Caki2 (cell line): ENCODE data around the gene DNM1. TPM values are rescaled to one million over a fixed set of nuclear protein-coding genes. Genes with fewer than 3 reads are reported as not detected.

Experiments
- DNase-seq: peaks from one replicate; pipeline ENCODE4 v3.0.0-alpha.2; 2015; ENCODE audit warnings: low read depth
- in situ Hi-C: cut with HindIII; loops from 2 replicates; pipeline ENCODE4 v1.10.0; 2016; ENCODE audit warnings: low sequenced_read_pairs, low pct_unique_long_range_greater_than_20kb, mixed read lengths
- total RNA-seq: library from RNA; depleted of rRNA; stranded (reverse); fragments of >200 nt; shearing (Covaris generic); gene quantifications from 2 replicates; pipeline ENCODE4 v1.2.3, GENCODE V29; 2014; ENCODE audit warnings: low replicate concordance

Gene DNM1
- total RNA-seq, 1 experiment from 2014 or later: 22.3 TPM

DNA sequence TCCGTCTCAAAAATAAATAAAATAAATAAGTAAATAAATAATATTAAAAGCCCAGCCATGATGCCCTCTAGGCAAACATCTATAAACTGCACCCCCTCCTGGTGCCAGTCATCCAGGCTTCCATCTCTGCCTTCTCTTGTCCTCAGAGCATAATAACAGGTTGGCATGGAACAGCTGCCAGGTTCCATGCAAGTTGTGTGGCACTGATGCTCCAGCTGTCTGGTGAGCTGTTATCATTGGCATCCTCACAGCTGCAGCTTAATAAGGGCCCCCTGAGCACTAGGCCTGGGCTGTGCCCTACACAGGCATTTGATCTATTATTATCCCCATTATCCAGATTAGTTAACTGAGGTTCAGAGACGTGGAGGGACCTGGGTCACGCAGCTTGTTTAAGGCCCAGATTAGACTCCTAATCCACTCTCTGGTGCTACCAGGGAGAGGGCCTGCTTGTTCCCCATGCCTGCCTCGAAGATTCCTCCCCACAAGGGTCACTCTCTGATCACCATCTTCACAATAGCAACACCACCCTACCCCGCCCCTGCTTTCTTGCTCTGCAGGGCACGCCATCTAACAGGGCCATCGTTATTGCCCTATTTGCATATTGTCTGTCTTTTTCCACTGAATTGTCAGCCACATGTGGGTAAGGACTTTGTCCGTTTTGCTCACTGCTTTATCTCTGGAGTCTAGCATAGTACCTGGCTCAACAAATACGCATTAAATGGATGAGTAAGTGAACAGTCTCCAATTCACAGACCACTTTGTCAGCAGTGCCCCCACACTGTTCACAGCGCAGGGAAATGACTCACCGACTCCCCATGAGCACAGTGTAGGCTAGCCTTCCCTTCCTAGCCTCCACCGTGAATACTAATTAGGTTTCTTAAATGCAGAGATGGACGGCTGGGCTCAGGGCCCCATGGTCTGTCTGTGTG lies 1.5 kb upstream of the DNM1 start:
- in situ Hi-C loops: no loop called here
- DNase-seq: no peak

DNA sequence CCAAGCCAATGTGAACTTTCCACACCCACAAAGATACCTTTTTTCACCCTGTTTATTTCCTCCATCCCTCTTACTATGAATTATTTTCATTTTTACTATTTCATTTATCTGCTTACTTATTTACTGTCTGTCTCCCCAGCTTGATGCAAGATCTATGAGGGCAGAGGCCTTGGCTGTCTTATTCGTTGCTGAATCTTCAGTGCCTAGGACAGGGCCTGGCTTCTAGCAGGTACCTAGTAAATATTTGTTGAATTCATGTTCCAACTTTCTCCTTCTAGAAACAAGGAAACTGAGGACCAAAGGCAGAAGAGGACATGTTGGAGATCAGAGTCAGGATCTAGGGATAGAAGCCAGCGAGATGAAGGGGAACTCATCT lies 543 bp upstream of the DNM1 start:
- in situ Hi-C loops: no loop called here

DNA sequence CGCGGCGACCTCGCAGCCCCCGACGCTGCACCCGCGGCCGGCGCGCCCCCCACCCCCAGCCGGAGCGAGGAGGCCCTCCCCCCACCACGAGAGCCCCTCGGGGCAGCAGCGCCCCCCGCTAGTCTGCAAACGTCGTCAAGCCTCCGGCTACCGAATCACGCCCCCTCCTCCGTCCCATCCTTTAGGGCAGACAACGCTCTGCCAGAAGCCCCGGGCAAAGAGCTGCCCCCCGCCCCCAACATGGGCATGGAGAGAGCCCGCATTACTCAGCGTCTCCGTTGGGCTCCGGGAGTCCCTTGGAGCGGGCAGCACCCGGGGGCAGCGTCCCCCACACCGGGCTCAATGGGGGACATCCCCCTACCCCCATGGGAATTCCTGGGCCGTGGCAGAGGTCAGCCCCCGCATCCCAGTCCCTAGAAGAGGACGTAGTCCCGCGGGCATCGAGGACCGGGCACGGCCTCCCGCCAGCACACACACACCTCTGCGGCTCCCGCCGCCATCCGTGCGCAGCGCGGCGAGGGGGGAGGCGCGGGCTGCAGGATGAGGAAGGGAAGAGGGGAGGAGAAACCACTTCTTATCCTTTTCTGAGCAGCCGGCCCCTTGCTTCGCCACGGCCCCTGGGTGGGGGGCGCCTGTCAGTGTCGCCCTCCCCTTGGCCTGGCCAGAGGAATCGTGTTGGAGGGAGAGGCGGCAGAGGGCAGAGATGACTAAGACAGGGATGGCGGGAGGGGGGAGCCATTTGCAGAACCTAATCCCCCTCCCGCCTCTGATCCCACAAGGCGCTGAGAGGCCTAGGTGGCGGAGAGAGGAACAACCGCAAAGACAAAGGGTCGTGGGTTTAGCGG lies 750 bp downstream of the DNM1 start:
- peak; percentile 81 for DNase-seq

More for the DNA sequence above, 543 bp upstream of the DNM1 start:
- DNase-seq: no peak

DNA sequence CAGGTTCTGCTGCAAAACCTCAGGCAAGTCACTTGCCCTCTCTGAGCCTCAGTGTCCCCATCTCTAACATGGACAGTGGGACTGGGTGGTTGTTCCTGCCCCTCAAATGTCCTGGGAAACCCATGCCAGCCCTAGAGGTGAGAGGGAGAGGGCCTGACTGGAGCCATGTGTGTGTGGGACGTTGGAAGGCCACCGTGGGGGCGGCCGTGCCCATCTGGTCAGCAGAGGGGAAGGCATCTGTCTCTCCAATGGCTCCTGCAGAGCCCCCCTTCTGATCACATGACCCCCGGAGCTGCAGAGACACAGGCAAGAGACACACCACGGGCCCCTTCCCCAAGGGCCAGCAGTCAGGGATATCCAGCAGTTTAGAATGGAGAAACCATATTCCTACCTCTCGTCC lies 1.7 kb downstream of the DNM1 start:
- no peak for DNase-seq
- in situ Hi-C loops: no loop called here

More for the DNA sequence above, 750 bp downstream of the DNM1 start:
- in situ Hi-C loops: no loop called here

DNA sequence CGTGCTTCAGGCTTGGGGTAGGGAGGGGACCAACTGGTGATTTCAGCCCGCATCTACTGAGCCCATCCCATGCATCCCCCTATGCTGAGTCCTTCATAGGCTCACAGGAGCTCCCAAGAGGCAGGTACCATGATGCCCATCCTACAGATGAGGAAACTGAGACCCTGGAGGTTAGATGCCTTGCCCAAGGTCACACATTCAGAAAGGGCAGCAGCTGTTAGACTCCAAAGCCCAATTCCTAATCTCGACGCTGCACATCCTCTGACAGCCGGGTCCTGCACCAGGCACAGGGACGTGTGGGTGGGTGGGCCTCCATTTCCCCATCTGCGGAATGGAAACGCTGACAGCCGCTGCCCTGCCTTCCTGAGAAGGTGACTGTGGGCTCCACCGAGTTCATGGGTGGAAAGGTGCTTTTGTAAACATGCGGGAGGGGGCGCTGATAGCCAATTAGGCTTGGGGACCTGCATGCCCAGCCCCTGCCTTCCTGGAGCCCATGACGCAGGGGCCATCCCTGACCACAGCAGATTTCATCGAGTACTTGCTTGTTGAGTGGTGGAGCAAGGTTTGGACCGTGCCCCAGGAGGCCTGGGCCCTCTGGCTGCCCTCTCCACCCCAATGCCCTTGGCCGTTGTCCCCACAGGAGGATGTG lies 2.2 kb downstream of the DNM1 start:
- DNase-seq: no peak
- in situ Hi-C loops: no loop called here

DNA sequence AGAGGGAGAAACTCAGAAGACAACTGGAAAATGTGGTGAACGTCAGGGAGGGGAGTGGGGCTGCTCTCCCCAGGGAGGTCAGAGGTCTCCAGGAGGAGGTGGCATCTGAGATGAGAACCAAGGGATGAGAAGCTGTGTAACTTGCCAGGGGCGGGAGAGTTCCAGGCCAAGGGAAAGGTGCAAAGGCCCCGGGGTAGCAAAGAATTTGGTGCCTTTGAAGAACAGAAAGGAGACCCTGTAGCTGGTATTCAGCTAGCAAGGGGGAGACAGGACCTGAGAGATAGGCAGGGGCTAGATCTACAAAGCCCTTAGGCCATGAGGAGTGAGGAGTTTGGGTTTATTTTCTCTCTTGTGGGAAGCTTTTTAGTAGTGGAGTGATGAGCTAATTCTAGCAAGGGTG lies 3.3 kb downstream of the DNM1 start:
- in situ Hi-C loops: no loop called here
- no peak for DNase-seq

DNA sequence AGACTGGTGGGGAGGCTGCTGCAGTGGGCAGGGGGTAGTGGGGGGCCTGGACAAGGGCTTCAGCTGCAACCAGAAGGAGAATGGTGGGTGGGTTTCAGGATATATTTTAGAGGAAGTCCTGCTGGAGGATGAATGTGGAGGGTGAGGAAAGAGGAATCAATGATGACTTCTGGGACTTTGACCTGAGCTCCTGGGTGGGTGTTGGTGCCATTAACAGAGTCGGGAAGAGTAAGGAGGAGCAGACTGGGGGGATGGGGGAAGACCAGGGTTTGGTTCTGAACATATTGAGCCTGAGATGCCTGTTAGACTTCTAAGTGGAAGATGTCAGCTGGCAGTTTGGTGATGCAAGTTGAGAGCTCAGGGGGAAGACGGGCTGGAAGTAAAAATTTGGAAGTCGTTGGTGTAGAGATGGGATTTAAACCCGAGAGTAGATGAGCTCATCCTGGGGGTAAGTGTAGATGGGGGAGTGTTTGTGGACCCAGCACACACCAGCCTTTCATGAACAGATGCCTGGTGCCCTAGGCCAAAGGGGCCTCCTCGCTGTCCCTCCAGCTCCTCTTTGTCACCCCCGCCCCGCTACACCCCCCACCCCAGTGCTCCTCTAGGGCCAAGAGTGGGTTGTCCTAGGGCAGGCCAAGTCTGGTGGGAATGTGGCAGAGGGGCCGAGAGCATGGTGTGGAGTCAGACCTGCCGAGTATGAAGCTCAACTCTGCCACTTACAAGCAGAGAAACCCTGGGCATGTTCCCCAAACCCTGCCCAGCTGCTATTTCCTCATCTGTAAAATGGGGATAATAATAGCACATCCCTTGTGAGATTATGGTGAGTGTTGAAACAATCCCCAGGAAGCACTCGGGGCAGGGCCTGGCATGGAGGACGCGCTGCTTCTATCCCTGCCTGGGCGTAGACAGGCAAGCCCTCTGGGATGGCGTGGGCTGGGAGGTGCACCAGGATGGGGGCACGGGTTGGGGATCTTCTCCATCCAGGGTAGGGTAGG lies 4.0 kb downstream of the DNM1 start:
- in situ Hi-C loops: no loop called here
- no peak for DNase-seq

DNA sequence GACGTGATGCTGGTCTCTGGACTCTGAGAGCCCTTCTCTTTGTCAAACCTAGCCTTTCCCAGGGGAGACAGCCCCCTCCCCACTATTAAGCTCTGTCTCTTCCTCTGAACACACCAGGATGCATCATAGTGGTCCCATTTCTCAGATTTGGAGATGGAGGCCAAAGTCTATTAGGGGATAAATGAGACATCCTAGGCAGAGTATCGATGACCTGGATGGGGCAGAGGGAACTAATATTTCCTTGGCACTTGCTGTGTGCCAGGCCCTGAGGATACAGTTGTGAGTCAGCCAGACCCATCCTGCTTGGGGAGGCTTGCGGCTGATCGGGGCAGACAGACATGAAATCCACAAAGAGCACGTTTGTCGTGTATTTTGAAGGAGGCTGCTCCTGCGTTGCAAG lies 5.2 kb downstream of the DNM1 start:
- in situ Hi-C loops: no loop called here
- no peak for DNase-seq

DNA sequence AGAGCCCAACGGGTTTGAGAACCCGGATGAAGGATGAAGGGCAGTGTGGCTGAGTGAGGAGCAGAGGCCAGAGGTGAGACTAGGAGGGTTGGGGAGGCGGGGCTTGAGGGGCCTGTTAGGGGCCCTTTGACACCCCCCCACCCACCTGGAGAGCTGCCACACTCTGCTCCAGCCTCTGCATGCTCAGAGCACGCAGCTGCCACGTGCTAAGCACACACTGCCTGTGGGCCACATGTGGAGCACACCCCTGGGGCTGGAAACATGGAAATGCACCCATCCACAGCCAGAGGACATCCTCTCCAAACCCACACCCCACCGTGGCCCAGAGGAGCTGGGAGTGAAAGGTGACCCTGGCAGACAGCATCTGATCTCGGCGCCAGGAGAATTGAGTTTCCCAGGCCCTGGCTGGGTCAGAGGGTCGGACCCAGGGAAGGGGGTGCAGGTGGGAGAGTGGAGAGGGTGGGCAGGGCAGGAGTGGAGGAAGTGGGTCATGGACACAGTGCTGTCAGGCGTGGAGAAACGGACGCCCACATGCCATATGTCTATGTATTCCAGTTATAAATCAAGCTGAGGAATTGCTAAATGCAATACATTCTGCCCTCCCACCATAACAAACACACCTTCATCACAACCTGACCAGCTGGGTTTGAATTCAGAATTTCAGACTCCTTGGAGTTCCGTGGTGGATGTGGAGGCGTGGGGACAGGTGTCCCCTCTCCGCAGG lies 5.9 kb downstream of the DNM1 start:
- no peak for DNase-seq
- in situ Hi-C loops: no loop called here

DNA sequence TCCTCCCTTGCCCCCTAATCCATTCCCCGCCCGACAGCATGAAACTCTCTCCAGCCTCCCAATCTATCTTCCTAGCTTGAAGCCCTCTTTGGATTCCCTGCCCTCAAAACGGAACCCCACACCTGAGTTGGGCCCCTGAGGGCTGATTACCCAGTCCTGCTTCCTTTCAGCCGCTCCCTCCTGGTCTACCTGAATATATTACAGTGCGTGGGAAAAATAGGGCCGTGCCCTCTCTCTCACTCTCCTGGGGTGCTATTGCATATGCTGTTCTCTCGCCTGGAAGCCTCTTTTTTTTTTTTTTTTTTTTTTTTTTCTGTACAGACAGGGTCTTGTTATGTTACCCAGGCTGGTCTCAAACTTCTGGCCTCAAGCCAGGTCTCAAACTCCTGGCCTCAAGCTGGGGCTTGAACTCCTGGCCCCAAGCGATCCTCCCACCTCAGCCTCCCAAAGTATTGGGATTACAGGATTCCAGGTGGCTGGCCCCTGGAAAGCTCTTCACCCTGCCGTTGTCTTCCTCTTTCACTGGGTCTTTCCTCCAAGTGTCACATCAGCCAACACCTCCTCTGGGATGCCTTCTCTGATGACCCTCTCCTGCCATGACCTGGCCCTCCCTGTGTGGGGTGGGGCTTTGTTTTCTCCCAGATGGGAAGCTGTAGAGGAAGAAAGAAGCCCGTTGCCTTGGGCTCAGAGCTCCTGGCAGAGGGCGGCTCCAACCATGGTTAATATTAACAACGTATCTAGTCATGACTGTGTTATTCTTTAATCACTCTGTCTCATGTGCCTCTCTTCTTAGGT lies 8.2 kb downstream of the DNM1 start:
- in situ Hi-C loops: no loop called here
- DNase-seq: peak; percentile 97

DNA sequence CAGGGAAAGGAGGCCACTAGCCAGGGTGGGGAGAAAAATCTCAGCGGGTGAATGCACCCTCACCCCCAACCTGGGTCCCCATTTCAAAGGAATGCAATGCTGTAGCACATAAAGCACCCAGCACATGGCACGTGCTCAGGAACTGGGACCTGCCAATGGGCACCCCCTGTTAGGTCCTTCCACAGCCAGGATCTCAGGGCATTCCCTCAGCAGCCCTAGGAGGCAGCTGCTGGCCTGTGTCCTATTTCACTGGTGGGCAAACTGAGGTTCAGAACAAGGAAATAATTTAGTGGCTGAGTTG lies 8.8 kb downstream of the DNM1 start:
- in situ Hi-C loops: no loop called here
- DNase-seq: no peak

DNA sequence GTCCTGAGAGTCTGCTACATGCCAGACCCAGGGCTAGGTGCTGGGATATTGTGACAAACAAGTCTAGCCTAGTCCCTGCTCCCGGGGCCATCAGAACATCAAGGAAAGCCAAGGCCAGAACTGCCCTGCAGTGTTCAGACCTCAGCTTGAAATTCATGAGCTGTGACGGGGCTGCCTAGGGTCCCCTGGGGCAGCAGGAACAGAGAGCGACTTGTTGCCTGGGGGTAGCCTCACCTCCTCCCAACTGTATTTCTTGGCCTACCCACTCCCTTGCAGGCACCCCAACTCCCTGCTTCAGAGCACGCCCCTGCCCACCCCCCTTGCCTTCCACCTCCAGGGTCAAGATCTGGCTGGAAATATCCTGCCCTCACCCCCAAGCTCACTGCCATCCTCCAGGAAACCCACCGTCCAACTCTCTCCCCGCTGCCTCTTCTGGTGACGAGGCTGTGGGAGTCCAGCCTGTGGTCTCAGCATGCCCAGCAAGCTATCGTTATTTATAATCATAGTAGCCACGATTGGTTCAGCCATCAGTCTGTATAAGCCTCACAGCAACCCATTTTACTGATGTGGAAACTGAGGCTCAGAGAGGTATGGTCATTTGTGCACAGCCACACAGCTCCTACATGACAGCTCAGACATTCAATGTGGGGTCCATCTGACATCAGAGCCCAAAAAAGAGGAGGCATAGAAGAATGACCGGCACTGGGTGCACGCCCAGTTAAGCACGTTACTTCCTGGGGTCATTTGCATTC lies 10.7 kb downstream of the DNM1 start:
- no peak for DNase-seq
- in situ Hi-C loops: no loop called here

DNA sequence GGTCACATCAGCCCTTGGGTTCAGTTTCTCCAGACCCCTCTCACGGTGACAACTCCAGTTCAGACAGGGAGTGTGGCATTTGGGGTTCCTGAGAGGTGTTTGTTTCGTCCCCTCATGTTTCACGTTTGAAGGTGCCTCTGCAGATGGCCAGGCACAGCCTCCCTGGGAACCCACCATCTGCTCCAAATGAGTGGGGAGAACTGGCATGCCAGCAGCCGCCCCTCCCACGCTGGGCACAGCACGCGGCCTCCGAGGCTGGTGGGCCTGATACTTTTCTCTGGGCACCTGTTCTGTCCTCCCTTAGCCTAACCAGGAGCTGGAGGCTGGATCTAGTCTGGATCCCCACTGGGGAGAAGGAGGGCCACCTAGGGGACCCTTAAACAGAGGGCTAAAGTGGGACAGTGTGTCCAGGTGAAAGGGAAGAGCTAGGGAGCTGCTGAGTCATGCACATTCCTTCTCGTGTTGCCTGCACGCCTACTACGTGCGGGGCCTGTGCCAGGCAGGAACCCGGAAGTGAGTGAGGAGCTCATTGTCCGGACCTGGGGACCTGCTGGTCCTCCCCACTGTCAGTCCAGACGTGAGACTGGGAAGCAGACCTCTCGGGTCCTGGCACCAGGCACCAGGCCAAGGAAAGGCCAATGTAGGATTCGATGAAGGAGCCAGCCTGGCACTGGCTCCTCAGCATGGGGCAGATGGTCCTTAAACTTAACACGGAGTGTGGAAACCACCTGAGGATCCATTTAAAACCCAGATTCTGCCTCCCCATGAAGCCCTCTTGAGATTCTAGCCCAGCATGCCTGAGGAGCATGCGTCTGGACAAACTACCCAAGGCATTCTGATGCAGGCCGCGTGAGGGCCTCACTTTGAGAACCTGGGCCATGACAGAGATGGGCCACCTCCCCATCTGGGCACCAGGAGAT lies 11.7 kb downstream of the DNM1 start:
- in situ Hi-C loops: no loop called here
- peak; percentile 68 for DNase-seq

DNA sequence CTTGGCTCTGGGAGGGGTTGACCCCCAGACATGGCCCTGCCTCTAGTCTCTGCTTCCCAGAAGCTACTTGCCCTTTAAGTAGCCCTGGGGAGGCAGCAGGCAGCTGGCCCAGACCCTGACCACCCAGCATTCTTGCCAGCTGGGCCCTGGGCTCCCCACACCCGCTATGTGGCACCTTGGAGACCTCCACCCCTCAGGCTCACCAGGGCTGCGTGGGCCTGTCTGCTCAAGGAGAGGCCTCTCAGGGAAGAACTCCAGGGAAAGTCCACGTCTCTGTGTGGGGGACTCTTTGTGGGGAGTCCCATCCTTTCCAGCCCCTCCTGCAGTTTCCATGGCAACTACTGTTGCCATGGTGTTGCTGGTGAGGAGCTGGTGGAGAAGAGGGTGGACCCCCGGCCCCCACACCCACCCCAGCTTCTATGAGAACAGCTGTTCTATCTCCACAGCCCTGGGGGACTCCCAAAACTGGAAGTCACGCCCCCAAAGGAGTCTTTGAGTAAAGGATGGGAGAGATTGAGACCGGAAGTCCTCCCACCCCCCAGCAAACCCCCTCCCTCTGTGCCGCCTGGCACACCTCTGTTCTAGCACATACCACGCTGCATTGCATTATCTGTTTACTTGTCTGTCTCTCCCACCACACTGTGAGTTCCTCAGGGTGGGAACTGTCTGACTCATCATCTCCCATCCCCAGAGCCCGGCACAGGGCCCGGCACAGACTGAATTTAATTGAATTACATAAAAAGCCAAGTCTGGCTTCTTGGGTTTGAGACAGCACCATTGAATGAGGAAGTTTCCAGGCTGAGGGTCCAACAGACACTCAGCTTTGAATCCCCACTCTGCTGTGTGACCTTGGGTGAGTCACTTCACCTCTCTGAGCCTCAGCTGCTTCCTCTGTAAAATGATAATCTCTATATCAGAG lies 12.6 kb downstream of the DNM1 start:
- in situ Hi-C loops: no loop called here
- peak; percentile 59 for DNase-seq
